Measurements from ENCODE around the gene HSPA12A. TPM values are rescaled to one million over a fixed set of nuclear protein-coding genes. Genes with fewer than 3 reads are reported as not detected.

The HSPA12A gene
- total and polyA plus RNA-seq, 2 of the 13 experiments (the other 11 are each of a cell fraction or from before 2014, with no cell fraction given): 6.4 to 13.6 TPM

- TF ChIP-seq, protein P1, sequence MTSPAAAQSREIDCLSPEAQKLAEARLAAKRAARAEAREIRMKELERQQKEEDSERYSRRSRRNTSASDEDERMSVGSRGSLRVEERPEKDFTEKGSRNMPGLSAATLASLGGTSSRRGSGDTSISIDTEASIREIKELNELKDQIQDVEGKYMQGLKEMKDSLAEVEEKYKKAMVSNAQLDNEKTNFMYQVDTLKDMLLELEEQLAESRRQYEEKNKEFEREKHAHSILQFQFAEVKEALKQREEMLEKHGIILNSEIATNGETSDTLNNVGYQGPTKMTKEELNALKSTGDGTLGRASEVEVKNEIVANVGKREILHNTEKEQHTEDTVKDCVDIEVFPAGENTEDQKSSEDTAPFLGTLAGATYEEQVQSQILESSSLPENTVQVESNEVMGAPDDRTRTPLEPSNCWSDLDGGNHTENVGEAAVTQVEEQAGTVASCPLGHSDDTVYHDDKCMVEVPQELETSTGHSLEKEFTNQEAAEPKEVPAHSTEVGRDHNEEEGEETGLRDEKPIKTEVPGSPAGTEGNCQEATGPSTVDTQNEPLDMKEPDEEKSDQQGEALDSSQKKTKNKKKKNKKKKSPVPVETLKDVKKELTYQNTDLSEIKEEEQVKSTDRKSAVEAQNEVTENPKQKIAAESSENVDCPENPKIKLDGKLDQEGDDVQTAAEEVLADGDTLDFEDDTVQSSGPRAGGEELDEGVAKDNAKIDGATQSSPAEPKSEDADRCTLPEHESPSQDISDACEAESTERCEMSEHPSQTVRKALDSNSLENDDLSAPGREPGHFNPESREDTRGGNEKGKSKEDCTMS (CRISPR knock-in tag; conservative IDR thresholded peaks at IDR 0.05): no peak
- TF ChIP-seq ZNF430 (CRISPR knock-in tag; IDR thresholded peaks at IDR 0.05): no peak
- TF ChIP-seq THAP8 (CRISPR knock-in tag; IDR thresholded peaks at IDR 0.05; ENCODE audit: borderline replicate concordance): no peak
- no peak for TF ChIP-seq ATF1 (CRISPR knock-in tag; IDR thresholded peaks at IDR 0.05)
- TF ChIP-seq GLI4 (CRISPR knock-in tag; IDR thresholded peaks at IDR 0.05; ENCODE audit: borderline replicate concordance): no peak
- no peak for TF ChIP-seq DR1 (CRISPR knock-in tag; IDR thresholded peaks at IDR 0.05)
- TF ChIP-seq HHEX (CRISPR knock-in tag; IDR thresholded peaks at IDR 0.05): no peak
- no peak for TF ChIP-seq ZNF350 (CRISPR knock-in tag; IDR thresholded peaks at IDR 0.05; ENCODE audit: borderline replicate concordance, low read depth)
- TF ChIP-seq ZNF296 (CRISPR knock-in tag; conservative IDR thresholded peaks at IDR 0.05): no peak
- TF ChIP-seq TEAD2 (CRISPR knock-in tag; IDR thresholded peaks at IDR 0.05): no peak
- TF ChIP-seq ZNF839 (CRISPR knock-in tag; IDR thresholded peaks at IDR 0.05; ENCODE audit: borderline replicate concordance): no peak
- TF ChIP-seq, protein P2, sequence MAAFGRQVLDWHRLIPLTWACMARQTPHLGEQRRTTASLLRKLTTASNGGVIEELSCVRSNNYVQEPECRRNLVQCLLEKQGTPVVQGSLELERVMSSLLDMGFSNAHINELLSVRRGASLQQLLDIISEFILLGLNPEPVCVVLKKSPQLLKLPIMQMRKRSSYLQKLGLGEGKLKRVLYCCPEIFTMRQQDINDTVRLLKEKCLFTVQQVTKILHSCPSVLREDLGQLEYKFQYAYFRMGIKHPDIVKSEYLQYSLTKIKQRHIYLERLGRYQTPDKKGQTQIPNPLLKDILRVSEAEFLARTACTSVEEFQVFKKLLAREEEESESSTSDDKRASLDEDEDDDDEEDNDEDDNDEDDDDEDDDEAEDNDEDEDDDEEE (CRISPR knock-in tag; IDR thresholded peaks at IDR 0.05): 0 out of 2 replicates have a peak, but pooled peaks have one; percentile 19
- TF ChIP-seq ZNF597 (CRISPR knock-in tag; IDR thresholded peaks at IDR 0.05): no peak
- no peak for TF ChIP-seq NFYC (CRISPR knock-in tag; IDR thresholded peaks at IDR 0.05)
- no peak for TF ChIP-seq KAT7 (CRISPR knock-in tag; IDR thresholded peaks at IDR 0.05; ENCODE audit: borderline replicate concordance)
- TF ChIP-seq CREM (IDR thresholded peaks at IDR 0.05): no peak
- TF ChIP-seq CREM (CRISPR knock-in tag; IDR thresholded peaks at IDR 0.05): no peak
- no peak for TF ChIP-seq NFYB (CRISPR knock-in tag; IDR thresholded peaks at IDR 0.05)
- no peak for TF ChIP-seq CHCHD3 (CRISPR knock-in tag; IDR thresholded peaks at IDR 0.05)
- TF ChIP-seq DMAP1 (CRISPR knock-in tag; IDR thresholded peaks at IDR 0.05): peak; percentile 82
- TF ChIP-seq, protein P3, sequence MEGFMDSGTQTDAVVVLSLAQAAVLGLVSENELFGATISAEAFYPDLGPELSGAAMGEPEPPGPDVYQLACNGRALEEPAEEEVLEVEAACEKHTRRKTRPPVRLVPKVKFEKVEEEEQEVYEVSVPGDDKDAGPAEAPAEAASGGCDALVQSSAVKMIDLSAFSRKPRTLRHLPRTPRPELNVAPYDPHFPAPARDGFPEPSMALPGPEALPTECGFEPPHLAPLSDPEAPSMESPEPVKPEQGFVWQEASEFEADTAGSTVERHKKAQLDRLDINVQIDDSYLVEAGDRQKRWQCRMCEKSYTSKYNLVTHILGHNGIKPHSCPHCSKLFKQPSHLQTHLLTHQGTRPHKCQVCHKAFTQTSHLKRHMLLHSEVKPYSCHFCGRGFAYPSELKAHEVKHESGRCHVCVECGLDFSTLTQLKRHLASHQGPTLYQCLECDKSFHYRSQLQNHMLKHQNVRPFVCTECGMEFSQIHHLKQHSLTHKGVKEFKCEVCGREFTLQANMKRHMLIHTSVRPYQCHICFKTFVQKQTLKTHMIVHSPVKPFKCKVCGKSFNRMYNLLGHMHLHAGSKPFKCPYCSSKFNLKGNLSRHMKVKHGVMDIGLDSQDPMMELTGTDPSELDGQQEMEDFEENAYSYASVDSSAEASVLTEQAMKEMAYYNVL (CRISPR knock-in tag; IDR thresholded peaks at IDR 0.05; ENCODE audit: borderline replicate concordance): peak; percentile 64; the same call in 1 of the 2 replicates
- no peak for TF ChIP-seq MED13 (CRISPR knock-in tag; IDR thresholded peaks at IDR 0.05)
- TF ChIP-seq, protein P4, sequence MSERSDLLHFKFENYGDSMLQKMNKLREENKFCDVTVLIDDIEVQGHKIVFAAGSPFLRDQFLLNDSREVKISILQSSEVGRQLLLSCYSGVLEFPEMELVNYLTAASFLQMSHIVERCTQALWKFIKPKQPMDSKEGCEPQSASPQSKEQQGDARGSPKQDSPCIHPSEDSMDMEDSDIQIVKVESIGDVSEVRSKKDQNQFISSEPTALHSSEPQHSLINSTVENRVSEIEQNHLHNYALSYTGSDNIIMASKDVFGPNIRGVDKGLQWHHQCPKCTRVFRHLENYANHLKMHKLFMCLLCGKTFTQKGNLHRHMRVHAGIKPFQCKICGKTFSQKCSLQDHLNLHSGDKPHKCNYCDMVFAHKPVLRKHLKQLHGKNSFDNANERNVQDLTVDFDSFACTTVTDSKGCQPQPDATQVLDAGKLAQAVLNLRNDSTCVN (CRISPR knock-in tag; IDR thresholded peaks at IDR 0.05; ENCODE audit: borderline replicate concordance): no peak
These were observed 48.0 kb downstream of the HSPA12A start (continued) for GRCh38 chr10:116694243-116694926.
